Measurements from ENCODE around the gene CBFB. TPM values are rescaled to one million over a fixed set of nuclear protein-coding genes. Genes with fewer than 3 reads are reported as not detected.
A peak's percentile ranks its signal among the peaks of the same experiment; 100 is the strongest.

The CBFB gene
- total and polyA plus RNA-seq, 2 of the 13 experiments (the other 11 are each of a cell fraction or from before 2014, with no cell fraction given): 22.1 to 70.8 TPM

- TF ChIP-seq ZNF547 (CRISPR knock-in tag; IDR thresholded peaks at IDR 0.05): peak; percentile 54; the same call in 1 of the 2 replicates
- TF ChIP-seq ZNF503 (CRISPR knock-in tag; IDR thresholded peaks at IDR 0.05): peak; percentile 60; the same call in 1 of the 2 replicates
- no peak for TF ChIP-seq KAT2B (IDR thresholded peaks at IDR 0.05; ENCODE audit: borderline replicate concordance, low read depth, low read length)
- TF ChIP-seq ZNF512 (CRISPR knock-in tag; IDR thresholded peaks at IDR 0.05): no peak; the same call in 1 of the 2 replicates
- peak; percentile 70 for TF ChIP-seq ZNF205 (CRISPR knock-in tag; IDR thresholded peaks at IDR 0.05)
- TF ChIP-seq CBX5 (CRISPR knock-in tag; IDR thresholded peaks at IDR 0.05; ENCODE audit: borderline replicate concordance): peak; percentile 76; the same call in 1 of the 2 replicates
- TF ChIP-seq ZNF331 (CRISPR knock-in tag; IDR thresholded peaks at IDR 0.05): peak; percentile 69
- peak; percentile 20; the same call in 1 of the 2 replicates for TF ChIP-seq AHDC1 (CRISPR knock-in tag; IDR thresholded peaks at IDR 0.05; ENCODE audit: borderline replicate concordance)
- TF ChIP-seq NFE2L1 (CRISPR knock-in tag; IDR thresholded peaks at IDR 0.05; ENCODE audit: borderline replicate concordance): no peak
- no peak; the same call in 1 of the 2 replicates for TF ChIP-seq ISL2 (CRISPR knock-in tag; IDR thresholded peaks at IDR 0.05)
- peak; percentile 89; the same call in 1 of the 2 replicates for TF ChIP-seq MIER3 (CRISPR knock-in tag; IDR thresholded peaks at IDR 0.05; ENCODE audit: borderline replicate concordance)
- 0 out of 2 replicates have a peak, but pooled peaks have one; percentile 19 for TF ChIP-seq ZNF652 (CRISPR knock-in tag; IDR thresholded peaks at IDR 0.05; ENCODE audit: borderline replicate concordance, low read depth)
- TF ChIP-seq ZNF326 (CRISPR knock-in tag; IDR thresholded peaks at IDR 0.05; ENCODE audit: borderline replicate concordance): no peak
- TF ChIP-seq ZSCAN29 (CRISPR knock-in tag; conservative IDR thresholded peaks at IDR 0.05): peak; percentile 84; the same call in 1 of the 2 replicates
- TF ChIP-seq MBD4 (IDR thresholded peaks at IDR 0.05; ENCODE audit: borderline replicate concordance, low read length): no peak
- TF ChIP-seq ZFP37 (CRISPR knock-in tag; IDR thresholded peaks at IDR 0.05; ENCODE audit: borderline replicate concordance): peak; percentile 43; the same call in 1 of the 2 replicates
- peak; percentile 51; the same call in 1 of the 2 replicates for TF ChIP-seq LBX2 (CRISPR knock-in tag; IDR thresholded peaks at IDR 0.05; ENCODE audit: borderline replicate concordance)
Observed at GRCh38 chr16:67109407-67110135, 80.6 kb downstream of the CBFB start, which contains the start of gene PHAF1 (continued).
